Heart right ventricle (tissue), 16 donors: ENCODE data around the gene FAHD1. TPM values are rescaled to one million over a fixed set of nuclear protein-coding genes. Genes with fewer than 3 reads are reported as not detected.
A peak's percentile ranks its signal among the peaks of the same experiment; 100 is the strongest.
"Not testable (repeated sequence)": the region's sequence is repeated elsewhere in the genome, so short reads cannot be mapped to it uniquely, and the experiment has no call there.

ENCODE experiments used
- ATAC-seq, 8 donors: fragments of 200-7000 bp; cut with Tn5 transposase; one replicate each; pipeline ENCODE4 v1.9.1; 2020; ENCODE audit warnings: mild to moderate bottlenecking in 8 of 8, moderate library complexity in 8 of 8, moderate number of reproducible peaks in 1 of 8
- DNase-seq, 2 donors: peaks; one replicate each; pipeline ENCODE4 v3.0.0-alpha.2; 2020
- H3K27ac ChIP-seq, 10 donors: fragments of 200-600 bp; sonication (generic) in 2 of 10; one replicate each; pipeline versions ENCODE4 v1.5.0 to v1.8.0; 2020 to 2022; ENCODE audit warnings: mild to moderate bottlenecking in 3 of 10
- H3K27me3 ChIP-seq, 7 donors: fragments of 200-600 bp; one replicate each; pipeline ENCODE4 v1.8.0; 2021 to 2022; ENCODE audit warnings: mild to moderate bottlenecking in 2 of 7
- H3K36me3 ChIP-seq, 9 donors: fragments of 200-600 bp; sonication (generic) in 1 of 9; one replicate each; pipeline versions ENCODE4 v1.5.0 to v1.8.0; 2020 to 2022; ENCODE audit warnings: mild to moderate bottlenecking in 2 of 9
- H3K4me1 ChIP-seq, 9 donors: fragments of 200-600 bp; sonication (generic) in 1 of 9; one replicate each; pipeline versions ENCODE4 v1.5.0 to v1.8.0; 2020 to 2022; ENCODE audit warnings: mild to moderate bottlenecking in 4 of 9
- H3K4me3 ChIP-seq, 10 donors: fragments of 200-600 bp; sonication (generic) in 2 of 10; one replicate each; pipeline versions ENCODE4 v1.5.0 to v1.8.0; 2020 to 2022; ENCODE audit warnings: mild to moderate bottlenecking in 7 of 10, moderate library complexity in 2 of 10
- H3K9me3 ChIP-seq, 11 donors: fragments of 200-600 bp in 10 of 11; sonication (generic) in 2 of 11; one replicate each; pipeline versions ENCODE4 v1.5.0 to v1.8.0; 2013 to 2022; ENCODE audit warnings: mild to moderate bottlenecking in 2 of 11, control low read depth in 1 of 11, moderate library complexity in 1 of 11
- WGBS, 2 donors: extraction: QIAGEN DNeasy Blood & Tissue Kit; methylation state at CpG; one replicate each; pipeline ENCODE4 v1.1.7; 2013; ENCODE audit warnings: inconsistent platforms in 1 of 2; 5-methylcytosine and 5-hydroxymethylcytosine counted together
- intact Hi-C, 10 donors: fragments of 100-400 bp; cut with DNase I; formaldehyde crosslinking; loops; one replicate each; pipeline versions ENCODE4 v1.11.1 to v1.14.2; 2022
- polyA plus RNA-seq, 2 donors: library from polyadenylated mRNA; stranded (reverse); fragments of 200-250 nt; gene quantifications; one replicate each; pipeline ENCODE4 v1.2.3, GENCODE V29; 2013
- total RNA-seq, 10 donors: library from RNA; stranded (reverse); fragmentation: NEBNext Ultra II Directional in 3 of 10; extraction: Animal tissue kit (Norgen Biotek cat#: 25700) in 3 of 10; gene quantifications; one replicate each; pipeline versions ENCODE4 v1.2.1 to v1.2.4, GENCODE V29; 2021 to 2023
- TF ChIP-seq, protein P1 (sequence below), 9 donors: fragments of 200-600 bp; sonication (generic) in 2 of 9; IDR thresholded peaks; one replicate each; pipeline versions ENCODE4 v1.5.0 to v1.8.0; 2021 to 2022; ENCODE audit warnings: antibody characterized with exemption in 9 of 9, mild to moderate bottlenecking in 5 of 9, moderate library complexity in 1 of 9
- donor health status: Arrhythmogenic right ventricular cardiomyopathy.
- donor health status: ischemic (EF 13 %, LVEDD 7.1; RV severe dilation, severe dysfunction).
- donor health status: healthy with polysubstance abuse.
- donor health status: DM: no; HTN: yes; CAD: no.
- donor health status: DM: no; HTN: no; CAD: no.
- donor health status: ischemic (EF 25% LVEDD 6.9; RV normal size, moderate dysfunction).
- donor health status: ischemic (EF 25% LVEDD 5.7; RV mildly dilated, moderate dysfunction).
- donor health status: healthy.
- donor health status: DM: yes; HTN: yes; CAD: no.
- donor health status: Ischemic cardiomyopathy.
- donor health status: ischemic (EF 35%, LVEDD 5.7; RV mildly dilated, moderate dysfunction).
- donor health status: nonischemic (EF 11% LVEDD 7.7; RV severe dilation, severe dysfunction).
- donor health status: DM: yes; HTN: yes; CAD: no.
- donor health status: PGD.
- donor health status: ischemic (EF 29% LVEDD 5.4; RV normal size, mild dysfunction).
- donor health status: nonischemic (EF 23%, LVEDD 6.1; RV moderate dilation, normal function).

Gene FAHD1
- total and polyA plus RNA-seq, 12 donors: 16.2 to 47.6 (median 31.5) TPM

DNA sequence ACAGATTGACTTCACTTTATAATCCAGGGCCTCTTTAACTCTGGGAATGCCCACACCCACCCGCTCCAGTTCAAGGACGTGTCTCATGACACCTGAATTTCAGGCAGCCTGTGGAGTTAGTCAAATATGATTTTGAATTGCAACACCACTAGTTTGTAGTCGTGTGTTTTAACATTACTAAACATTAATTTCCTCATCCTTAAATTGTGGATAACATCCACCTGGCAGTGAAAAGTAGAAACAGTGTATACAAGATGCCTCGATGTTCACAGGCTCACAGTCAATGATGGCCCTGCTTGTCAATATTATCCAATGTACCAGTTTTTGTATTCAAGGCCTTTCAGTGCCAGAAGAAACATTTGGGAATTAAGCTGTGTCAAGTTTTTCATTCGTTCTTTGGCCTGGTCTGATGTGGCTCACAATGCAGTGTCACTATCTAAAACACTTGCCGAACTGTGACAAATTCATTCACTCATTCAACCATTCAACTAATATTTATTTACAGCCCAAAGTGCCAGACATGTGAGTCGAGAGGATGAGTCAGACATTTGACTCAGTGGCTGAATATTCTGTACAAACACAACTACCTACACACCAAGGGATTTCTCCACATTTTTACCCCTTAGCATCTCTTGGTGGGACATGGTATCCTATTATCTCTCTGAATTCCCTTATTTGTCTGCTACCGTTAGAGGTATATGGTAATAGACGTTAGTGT, 43.5 kb downstream of the FAHD1 start:
- H3K4me3 ChIP-seq: no peak overlapping the region
- ATAC-seq (no peak), DNase-seq (no peak)
- peaks cover 7 to 83% (median 33%) of the 10 kb centered on the region in 7 donors for H3K27me3 ChIP-seq
- no peaks in the 10 kb centered on the region for H3K9me3 ChIP-seq
- intact Hi-C loops: no loop called here
- H3K36me3 ChIP-seq: no peaks in the 10 kb centered on the region
- 61 to 62% methylated on average over 9 of the region's 9 CpGs for WGBS, 2 donors
- peaks cover 0 to 4% (median 0%) of the 10 kb centered on the region in 9 donors for H3K4me1 ChIP-seq
- TF ChIP-seq, protein P1, sequence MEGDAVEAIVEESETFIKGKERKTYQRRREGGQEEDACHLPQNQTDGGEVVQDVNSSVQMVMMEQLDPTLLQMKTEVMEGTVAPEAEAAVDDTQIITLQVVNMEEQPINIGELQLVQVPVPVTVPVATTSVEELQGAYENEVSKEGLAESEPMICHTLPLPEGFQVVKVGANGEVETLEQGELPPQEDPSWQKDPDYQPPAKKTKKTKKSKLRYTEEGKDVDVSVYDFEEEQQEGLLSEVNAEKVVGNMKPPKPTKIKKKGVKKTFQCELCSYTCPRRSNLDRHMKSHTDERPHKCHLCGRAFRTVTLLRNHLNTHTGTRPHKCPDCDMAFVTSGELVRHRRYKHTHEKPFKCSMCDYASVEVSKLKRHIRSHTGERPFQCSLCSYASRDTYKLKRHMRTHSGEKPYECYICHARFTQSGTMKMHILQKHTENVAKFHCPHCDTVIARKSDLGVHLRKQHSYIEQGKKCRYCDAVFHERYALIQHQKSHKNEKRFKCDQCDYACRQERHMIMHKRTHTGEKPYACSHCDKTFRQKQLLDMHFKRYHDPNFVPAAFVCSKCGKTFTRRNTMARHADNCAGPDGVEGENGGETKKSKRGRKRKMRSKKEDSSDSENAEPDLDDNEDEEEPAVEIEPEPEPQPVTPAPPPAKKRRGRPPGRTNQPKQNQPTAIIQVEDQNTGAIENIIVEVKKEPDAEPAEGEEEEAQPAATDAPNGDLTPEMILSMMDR (IDR thresholded peaks at IDR 0.05): no peak
- H3K27ac ChIP-seq: no peak overlapping the region

DNA sequence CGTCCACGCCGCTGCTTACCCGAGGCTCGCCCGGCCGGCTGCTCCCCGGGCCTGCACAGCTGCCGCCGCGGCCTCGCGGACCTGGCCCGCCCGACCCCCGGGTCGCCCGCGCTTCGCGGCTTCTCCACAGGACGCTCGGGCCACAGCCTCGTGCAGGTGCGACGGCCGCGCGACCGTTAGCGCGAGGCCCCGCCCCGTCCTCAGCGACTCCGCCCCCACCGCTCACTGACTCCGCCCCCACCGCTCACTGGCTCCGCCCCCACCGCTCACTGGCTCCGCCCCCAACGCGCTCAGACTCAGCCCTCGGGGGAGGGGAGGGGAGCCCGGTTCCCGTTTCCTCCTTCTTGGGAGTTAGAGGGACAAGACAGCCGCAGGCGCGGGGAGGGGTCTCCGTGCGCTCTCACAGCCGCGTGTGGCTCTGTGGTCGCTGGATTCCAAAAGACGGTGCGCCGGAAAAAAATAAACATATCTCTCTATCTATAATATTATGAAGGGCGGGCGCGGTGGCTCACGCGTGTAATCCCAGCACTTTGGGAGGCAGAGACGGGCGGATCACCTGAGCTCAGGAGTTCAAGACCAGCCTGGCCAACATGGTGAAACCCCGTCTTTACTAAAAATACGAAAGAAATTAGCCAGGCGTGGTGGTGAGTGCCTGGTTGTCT, 45.1 kb downstream of the FAHD1 start, which contains the start of gene MEIOB:
TSS of gene MEIOB (minus strand) at position 191 of the 662 bp plus-strand sequence. CDS start 3,989 bp downstream, outside the sequence.
- intact Hi-C loops: no loop called here
- Histone ChIP-seq H3K27me3 (peaks cover 7 to 82% (median 47%) of the 10 kb centered on the region in 7 donors), H3K4me1 (peaks cover 0 to 4% (median 0%) of the 10 kb centered on the region in 9 donors), H3K4me3 (peak within 1 kb of the TSS in 1 of 10 donors; percentile 20), H3K36me3 (no peaks in the 10 kb centered on the region), H3K9me3 (no peaks in the 10 kb centered on the region), H3K27ac (no peak within 1 kb of the TSS)
- ATAC-seq (peak in 3 of 8 donors; percentile 42 to 79 (median 47)), DNase-seq (peak in 1 of 2 donors; percentile 16)
- TF ChIP-seq, protein P1 (IDR thresholded peaks at IDR 0.05): no peak
- WGBS, 2 donors: 6 to 10% methylated on average over 55 to 68 of the region's 68 CpGs

DNA sequence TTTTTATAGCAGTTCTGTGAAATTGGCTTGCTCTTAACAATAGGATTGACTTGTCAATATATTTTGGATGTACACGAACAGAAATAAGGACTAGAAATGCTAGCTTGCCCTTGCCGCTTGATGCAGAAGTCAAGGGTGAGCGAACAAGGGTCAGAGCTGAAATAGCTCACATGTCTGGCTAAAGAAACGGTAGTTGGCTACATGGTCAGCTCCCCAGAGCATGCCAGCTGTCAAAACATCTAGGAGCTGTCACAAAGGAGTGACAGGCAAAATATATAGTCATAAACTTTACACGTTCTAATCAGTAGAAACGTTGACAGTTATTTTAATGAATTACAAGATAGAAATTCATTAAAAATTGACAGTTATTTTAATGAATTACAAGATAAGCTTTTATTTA, 47.8 kb downstream of the FAHD1 start:
- TF ChIP-seq, protein P1 (IDR thresholded peaks at IDR 0.05): no peak
- no peaks in the 10 kb centered on the region for H3K9me3 ChIP-seq
- 48 to 52% methylated on average over 6 of the region's 6 CpGs for WGBS, 2 donors
- intact Hi-C loops: no loop called here
- DNase-seq: no peak
- H3K4me1 ChIP-seq: peaks cover 0 to 4% (median 0%) of the 10 kb centered on the region in 9 donors
- H3K27me3 ChIP-seq: peaks cover 7 to 87% (median 67%) of the 10 kb centered on the region in 7 donors
- H3K36me3 ChIP-seq: no peaks in the 10 kb centered on the region
- no peak overlapping the region for H3K27ac ChIP-seq
- H3K4me3 ChIP-seq: no peak overlapping the region
- no peak for ATAC-seq

DNA sequence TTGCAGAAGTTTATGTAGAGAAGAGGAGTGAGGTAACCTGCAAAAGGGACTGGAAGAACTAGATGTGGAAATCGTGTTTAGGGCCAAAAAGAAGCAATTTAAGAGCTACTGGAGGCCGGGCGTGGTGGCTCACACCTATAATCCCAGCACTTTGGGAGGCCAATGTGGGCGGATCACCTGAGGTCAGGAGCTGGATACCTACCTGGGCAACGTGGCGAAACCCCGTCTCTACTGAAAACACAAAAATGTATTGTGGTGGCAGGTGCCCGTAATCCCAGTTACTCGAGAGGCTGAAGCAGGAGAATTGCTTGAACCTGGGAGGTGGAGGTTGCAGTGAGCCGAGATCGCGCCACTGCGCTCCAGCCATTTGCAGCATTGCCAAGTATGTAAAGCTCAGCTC, 49.1 kb downstream of the FAHD1 start:
- H3K4me1 ChIP-seq, H3K36me3 ChIP-seq, H3K4me3 ChIP-seq, H3K9me3 ChIP-seq, intact Hi-C loops, H3K27ac ChIP-seq, DNase-seq, ATAC-seq: not testable (repeated sequence)
- peaks cover 7 to 94% (median 71%) of the 10 kb centered on the region in 7 donors for H3K27me3 ChIP-seq
- WGBS, 2 donors: 87 to 90% methylated on average over 13 of the region's 13 CpGs
